DMS114 treated with DMSO at 0.1 percent for 48 hours (cell line): ENCODE results near the gene TJAP1.
"Not testable (repeated sequence)": the region's sequence is repeated elsewhere in the genome, so short reads cannot be mapped to it uniquely, and the experiment has no call there.

Experiments used
- DNase-seq: peaks from one replicate; lab custom pipeline; 2025; ENCODE audit not compliant: unreplicated experiment; lab: John Stamatoyannopoulos, UW

The TJAP1 gene

DNA sequence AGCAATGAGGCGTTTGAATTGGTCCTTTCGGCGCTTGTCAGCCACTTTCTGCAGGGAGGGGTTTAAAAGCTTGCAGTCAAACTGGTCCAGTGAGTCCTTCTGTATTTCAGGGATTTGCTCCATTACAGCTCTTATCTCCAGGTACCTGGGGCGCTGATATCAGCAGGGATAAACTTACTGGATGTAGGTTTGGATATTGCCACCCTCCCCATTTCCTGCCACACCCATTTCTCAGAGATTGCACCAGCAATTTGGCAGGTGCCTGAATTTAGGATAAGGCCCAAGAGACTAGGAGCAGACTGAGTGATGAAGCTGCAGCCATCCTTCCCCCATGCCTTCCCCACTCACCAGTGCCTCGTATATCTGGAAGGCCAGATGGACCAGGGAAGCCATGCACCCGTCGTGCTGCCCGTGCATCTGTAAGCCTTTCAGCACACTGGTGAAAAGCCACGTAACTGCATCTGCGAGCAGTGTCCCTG lies 47.2 kb downstream of the TJAP1 start:
- no peak for DNase-seq

GRCh38 chr6:43532201-43532600 lies 54.8 kb downstream of the TJAP1 start:
- DNase-seq = no peak

DNA sequence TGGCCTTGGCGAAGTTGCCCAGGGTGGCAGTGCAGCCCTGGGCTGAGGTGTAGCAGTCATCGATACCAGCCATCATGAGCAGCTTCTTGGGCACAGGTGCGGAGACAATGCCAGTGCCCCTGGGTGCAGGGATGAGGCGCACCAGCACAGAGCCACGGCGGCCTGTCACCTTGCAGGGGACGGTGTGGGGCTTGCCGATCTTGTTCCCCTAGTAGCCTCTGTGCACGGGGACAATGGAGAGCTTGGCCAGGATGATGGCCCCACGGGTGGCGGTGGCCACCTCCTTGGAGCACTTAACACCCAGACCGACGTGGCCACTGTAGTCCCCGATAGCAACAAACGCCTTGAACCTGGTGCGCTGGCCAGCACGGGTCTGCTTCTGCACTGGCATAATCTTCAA lies 61.6 kb downstream of the TJAP1 start:
- not testable (repeated sequence) for DNase-seq

DNA sequence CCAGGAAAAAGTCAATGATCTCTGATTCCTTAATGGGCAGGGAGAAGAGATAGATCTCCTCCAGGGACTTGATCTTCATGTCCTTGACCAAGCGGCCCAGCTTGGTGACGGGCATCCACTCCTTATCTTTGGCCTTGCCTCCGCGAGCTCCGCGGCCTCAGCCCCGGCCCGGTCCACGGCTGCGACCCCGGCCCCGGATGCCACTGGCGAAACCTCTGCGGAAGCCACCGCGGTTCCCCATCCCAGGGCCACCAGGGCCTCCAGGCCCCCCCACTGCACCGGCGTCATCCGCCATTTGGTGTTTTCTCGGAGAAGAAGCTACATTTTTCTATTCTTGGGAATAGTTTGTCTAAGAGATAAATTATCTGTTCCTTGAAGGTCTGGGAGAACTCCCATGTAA lies 62.0 kb downstream of the TJAP1 start:
- not testable (repeated sequence) for DNase-seq

DNA sequence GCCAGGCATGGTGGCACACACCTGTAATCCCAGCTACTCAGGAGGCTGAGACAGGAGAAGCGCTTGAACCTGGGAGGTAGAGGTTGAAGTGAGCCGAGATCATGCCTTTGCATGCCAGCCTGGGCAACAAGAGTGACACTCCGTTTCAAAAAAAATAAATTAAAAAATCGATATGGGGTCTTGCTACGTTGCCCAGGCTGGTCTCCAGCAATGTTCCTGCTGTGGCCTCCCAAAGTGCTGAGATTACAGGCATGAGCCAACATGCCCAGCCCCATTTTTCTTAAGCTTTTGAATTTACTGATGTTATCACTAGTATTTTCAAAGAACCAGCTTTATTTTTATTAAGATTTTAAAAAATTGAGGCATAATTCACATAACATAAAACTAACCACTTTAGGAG lies 63.1 kb downstream of the TJAP1 start:
- no peak for DNase-seq

- DNase-seq = no peak
Measured at GRCh38 chr6:43541774-43542471, 64.6 kb downstream of the TJAP1 start.

DNA sequence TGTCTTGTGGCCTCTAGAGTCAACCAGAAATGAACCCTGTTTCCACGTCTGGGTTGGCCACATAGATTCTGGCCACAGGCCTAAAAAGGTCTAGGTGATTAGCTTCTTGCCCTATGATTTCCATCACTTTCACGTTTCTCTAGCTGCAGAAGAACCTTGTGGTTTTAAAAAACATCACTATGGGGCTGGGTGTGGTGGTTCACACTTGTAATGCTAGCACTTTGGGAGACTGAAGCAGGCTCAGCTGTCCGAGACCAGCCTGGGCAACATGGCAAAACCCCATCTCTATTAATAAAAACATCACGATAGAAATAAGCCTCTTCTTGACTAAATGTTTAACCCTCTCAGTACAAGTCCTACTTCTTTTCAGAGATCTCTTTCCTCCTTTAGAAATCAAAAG lies 67.1 kb downstream of the TJAP1 start:
- no peak for DNase-seq

GRCh38 chr6:43547222-43547621 lies 69.9 kb downstream of the TJAP1 start:
- no peak for DNase-seq
